ENCODE data around the gene TRPV6.

TRPV6 gene

GRCh38 chr7:142855756-142856564 lies 29.6 kb downstream of the TRPV6 start:
- DNase-seq (ENCODE audit: low spot score) (no peak), FAIRE-seq (no peak)

- DNase-seq (ENCODE audit: low spot score) (no peak), FAIRE-seq (no peak)
These were observed 30.3 kb downstream of the TRPV6 start for GRCh38 chr7:142855114-142855743.

- no peak for FAIRE-seq
These were observed 31.0 kb downstream of the TRPV6 start, which contains the start of gene EPHB6 for GRCh38 chr7:142854372-142855113. Gene EPHB6 (plus strand): TSS chr7:142855076. CDS start chr7:142863228, 8,152 bp downstream.

GRCh38 chr7:142853739-142854371 lies 31.7 kb downstream of the TRPV6 start:
- no peak for DNase-seq (ENCODE audit: low spot score)
- FAIRE-seq: no peak

More at GRCh38 chr7:142854372-142855113, 31.0 kb downstream of the TRPV6 start, which contains the start of gene EPHB6:
- peak; percentile 27 for DNase-seq (ENCODE audit: low spot score)

GRCh38 chr7:142851919-142852318 lies 33.6 kb downstream of the TRPV6 start:
- FAIRE-seq (no peak), DNase-seq (ENCODE audit: low spot score) (no peak)

GRCh38 chr7:142851269-142851668 lies 34.3 kb downstream of the TRPV6 start:
- DNase-seq (ENCODE audit: low spot score) (no peak), FAIRE-seq (no peak)

- FAIRE-seq (no peak), DNase-seq (ENCODE audit: low spot score) (no peak)
These were observed 38.2 kb downstream of the TRPV6 start for GRCh38 chr7:142847353-142847752.

- DNase-seq (ENCODE audit: low spot score) (no peak), FAIRE-seq (no peak)
These were observed 43.2 kb downstream of the TRPV6 start for GRCh38 chr7:142842251-142842766.

GRCh38 chr7:142838461-142839213 lies 46.9 kb downstream of the TRPV6 start:
- FAIRE-seq (no peak), DNase-seq (ENCODE audit: low spot score) (no peak)

- DNase-seq (ENCODE audit: low spot score) (no peak), FAIRE-seq (no peak)
These were observed 49.1 kb downstream of the TRPV6 start for GRCh38 chr7:142836426-142836825.

- DNase-seq (ENCODE audit: low spot score) (no peak), FAIRE-seq (no peak)
These were observed 50.1 kb downstream of the TRPV6 start for GRCh38 chr7:142835487-142835886.

- DNase-seq (ENCODE audit: low spot score): no peak
- no peak for FAIRE-seq
These were observed 52.1 kb downstream of the TRPV6 start for GRCh38 chr7:142833174-142834048.

GRCh38 chr7:142832417-142832816 lies 53.1 kb downstream of the TRPV6 start:
- FAIRE-seq: no peak
- DNase-seq (ENCODE audit: low spot score): no peak

- DNase-seq (ENCODE audit: low spot score): no peak
- FAIRE-seq: no peak
These were observed 57.5 kb downstream of the TRPV6 start for GRCh38 chr7:142827951-142828500.

GRCh38 chr7:142822714-142823113 lies 62.8 kb downstream of the TRPV6 start:
- DNase-seq (ENCODE audit: low spot score): no peak
- FAIRE-seq: no peak
